ENCODE results near the gene KNDC1.

GRCh38 chr10:133129071-133129858 lies 30.8 kb upstream of the KNDC1 start:
- no peak for TF ChIP-seq YY1 (IDR thresholded peaks at IDR 0.05; ENCODE audit: insufficient read depth, insufficient read length)
- no peak for TF ChIP-seq ZNF274 (IDR thresholded peaks at IDR 0.05; ENCODE audit: low read depth, low read length)
